ENCODE results near the gene NEMF. TPM values are rescaled to one million over a fixed set of nuclear protein-coding genes. Genes with fewer than 3 reads are reported as not detected.
"Not testable (repeated sequence)": the region's sequence is repeated elsewhere in the genome, so short reads cannot be mapped to it uniquely, and the experiment has no call there.

Gene NEMF
- polyA plus RNA-seq, 1 donor from 2014 or later: 55.9 TPM

- Mint-ChIP-seq H3K27ac (no peak overlapping the region), H3K4me3 (no peak overlapping the region), H3K4me1 (peaks cover 18 to 25% (median 19%) of the 10 kb centered on the region in 3 donors), H3K27me3 (no peaks in the 10 kb centered on the region), H3K36me3 (no peaks in the 10 kb centered on the region), H3K9me3 (no peaks in the 10 kb centered on the region)
These were observed 35.7 kb upstream of the NEMF start for GRCh38 chr14:49888293-49888692.

GRCh38 chr14:49886523-49886922 lies 33.9 kb upstream of the NEMF start:
- H3K36me3 Mint-ChIP-seq: no peaks in the 10 kb centered on the region
- peak overlapping the region; percentile 40 to 90 (median 78) for H3K27ac Mint-ChIP-seq
- H3K27me3 Mint-ChIP-seq: no peaks in the 10 kb centered on the region
- peak overlapping the region; percentile 21 to 89 (median 52) for H3K4me3 Mint-ChIP-seq
- H3K9me3 Mint-ChIP-seq: no peaks in the 10 kb centered on the region
- peaks cover 12 to 20% (median 14%) of the 10 kb centered on the region in 3 donors for H3K4me1 Mint-ChIP-seq

- H3K4me1 Mint-ChIP-seq: peaks cover 21 to 40% (median 22%) of the 10 kb centered on the region in 3 donors
- no peaks in the 10 kb centered on the region for H3K27me3 Mint-ChIP-seq
- no peaks in the 10 kb centered on the region for H3K9me3 Mint-ChIP-seq
- H3K4me3 Mint-ChIP-seq: no peak overlapping the region
- peak overlapping the region in 1 of 3 donors; percentile 80 for H3K27ac Mint-ChIP-seq
- no peaks in the 10 kb centered on the region for H3K36me3 Mint-ChIP-seq
These were observed 30.5 kb upstream of the NEMF start for GRCh38 chr14:49882826-49883694.

GRCh38 chr14:49881350-49882001 lies 28.9 kb upstream of the NEMF start:
- no peaks in the 10 kb centered on the region for H3K9me3 Mint-ChIP-seq
- H3K27me3 Mint-ChIP-seq: no peaks in the 10 kb centered on the region
- peaks cover 14 to 34% (median 16%) of the 10 kb centered on the region in 3 donors for H3K4me1 Mint-ChIP-seq
- no peaks in the 10 kb centered on the region for H3K36me3 Mint-ChIP-seq
- H3K4me3 Mint-ChIP-seq: no peak overlapping the region
- peak overlapping the region in 1 of 3 donors; percentile 64 for H3K27ac Mint-ChIP-seq

GRCh38 chr14:49880267-49881064 lies 27.9 kb upstream of the NEMF start:
- peak overlapping the region; percentile 74 to 90 (median 87) for H3K27ac Mint-ChIP-seq
- H3K36me3 Mint-ChIP-seq: peaks cover 2% of the 10 kb centered on the region
- no peaks in the 10 kb centered on the region for H3K27me3 Mint-ChIP-seq
- no peaks in the 10 kb centered on the region for H3K9me3 Mint-ChIP-seq
- peaks cover 10 to 29% (median 12%) of the 10 kb centered on the region in 3 donors for H3K4me1 Mint-ChIP-seq
- H3K4me3 Mint-ChIP-seq: peak overlapping the region in 3 of 4 donors; percentile 43 to 77 (median 55)

- Mint-ChIP-seq H3K27ac (peak overlapping the region; percentile 74 to 90 (median 87)), H3K4me1 (peaks cover 10 to 26% (median 12%) of the 10 kb centered on the region in 3 donors), H3K4me3 (peak overlapping the region in 2 of 4 donors; percentile 55 to 77), H3K27me3 (no peaks in the 10 kb centered on the region), H3K9me3 (no peaks in the 10 kb centered on the region), H3K36me3 (peaks cover 2% of the 10 kb centered on the region)
These were observed 27.1 kb upstream of the NEMF start for GRCh38 chr14:49879646-49880204.

GRCh38 chr14:49876563-49877127 lies 24.1 kb upstream of the NEMF start:
- H3K4me1 Mint-ChIP-seq: peaks cover 14 to 21% (median 14%) of the 10 kb centered on the region in 3 donors
- no peaks in the 10 kb centered on the region for H3K27me3 Mint-ChIP-seq
- peaks cover 2% of the 10 kb centered on the region for H3K36me3 Mint-ChIP-seq
- no peak overlapping the region for H3K27ac Mint-ChIP-seq
- no peaks in the 10 kb centered on the region for H3K9me3 Mint-ChIP-seq
- no peak overlapping the region for H3K4me3 Mint-ChIP-seq

GRCh38 chr14:49875640-49876198 lies 23.1 kb upstream of the NEMF start:
- H3K36me3 Mint-ChIP-seq: peaks cover 2% of the 10 kb centered on the region
- H3K4me3 Mint-ChIP-seq: peak overlapping the region in 1 of 4 donors; percentile 40
- no peak overlapping the region for H3K27ac Mint-ChIP-seq
- peaks cover 13 to 21% (median 15%) of the 10 kb centered on the region in 3 donors for H3K4me1 Mint-ChIP-seq
- H3K27me3 Mint-ChIP-seq: no peaks in the 10 kb centered on the region
- no peaks in the 10 kb centered on the region for H3K9me3 Mint-ChIP-seq

GRCh38 chr14:49873548-49873947 lies 21.0 kb upstream of the NEMF start:
- H3K27me3 Mint-ChIP-seq, H3K36me3 Mint-ChIP-seq, H3K9me3 Mint-ChIP-seq, H3K4me3 Mint-ChIP-seq: not testable (repeated sequence)
- Mint-ChIP-seq H3K27ac (peak overlapping the region in 2 of 3 donors; percentile 56 to 82), H3K4me1 (peaks cover 13 to 22% (median 15%) of the 10 kb centered on the region in 3 donors)

GRCh38 chr14:49870908-49871307 lies 18.3 kb upstream of the NEMF start:
- Mint-ChIP-seq H3K4me3 (peak overlapping the region in 3 of 4 donors; percentile 29 to 84 (median 67)), H3K4me1 (peaks cover 19 to 28% (median 20%) of the 10 kb centered on the region in 3 donors), H3K27me3 (no peaks in the 10 kb centered on the region), H3K36me3 (no peaks in the 10 kb centered on the region), H3K9me3 (no peaks in the 10 kb centered on the region), H3K27ac (peak overlapping the region in 2 of 3 donors; percentile 95)

- Mint-ChIP-seq H3K27ac (peak overlapping the region; percentile 94 to 99 (median 95)), H3K9me3 (no peaks in the 10 kb centered on the region), H3K36me3 (no peaks in the 10 kb centered on the region), H3K4me1 (peaks cover 19 to 28% (median 20%) of the 10 kb centered on the region in 3 donors), H3K4me3 (peak overlapping the region; percentile 84 to 97 (median 89)), H3K27me3 (no peaks in the 10 kb centered on the region)
These were observed 16.1 kb upstream of the NEMF start for GRCh38 chr14:49868720-49869114.

- H3K4me1 Mint-ChIP-seq: peaks cover 20 to 28% (median 22%) of the 10 kb centered on the region in 3 donors
- H3K4me3 Mint-ChIP-seq: peak overlapping the region; percentile 84 to 97 (median 89)
- no peaks in the 10 kb centered on the region for H3K27me3 Mint-ChIP-seq
- no peaks in the 10 kb centered on the region for H3K9me3 Mint-ChIP-seq
- H3K27ac Mint-ChIP-seq: peak overlapping the region; percentile 94 to 99 (median 95)
- H3K36me3 Mint-ChIP-seq: no peaks in the 10 kb centered on the region
These were observed 15.5 kb upstream of the NEMF start for GRCh38 chr14:49867831-49868719.

- H3K4me3 Mint-ChIP-seq: peak overlapping the region in 1 of 4 donors; percentile 25
- no peaks in the 10 kb centered on the region for H3K27me3 Mint-ChIP-seq
- peaks cover 22 to 39% (median 23%) of the 10 kb centered on the region in 3 donors for H3K4me1 Mint-ChIP-seq
- no peak overlapping the region for H3K27ac Mint-ChIP-seq
- H3K9me3 Mint-ChIP-seq: peaks cover 0 to 2% (median 0%) of the 10 kb centered on the region in 3 donors
- no peaks in the 10 kb centered on the region for H3K36me3 Mint-ChIP-seq
These were observed 12.9 kb upstream of the NEMF start for GRCh38 chr14:49865431-49865859.

Data from IgD-negative memory B cell (primary cell).